Measurements from ENCODE around the gene NXT1.

Gene NXT1

GRCh38 chr20:23391707-23392310 lies 41.2 kb downstream of the NXT1 start:
- DNase-seq (ENCODE audit: low spot score): no peak
- in situ Hi-C loops (cut with MboI; ENCODE audit: low sequenced_read_pairs, unreplicated experiment): no loop called here
- no peak for TF ChIP-seq CTCF (IDR thresholded peaks at IDR 0.05; ENCODE audit: borderline replicate concordance, control extremely low read depth, extremely low read depth, insufficient read depth, missing control alignments)

- no peak for TF ChIP-seq CTCF (IDR thresholded peaks at IDR 0.05; ENCODE audit: borderline replicate concordance, control extremely low read depth, extremely low read depth, insufficient read depth, missing control alignments)
- no peak for DNase-seq (ENCODE audit: low spot score)
- in situ Hi-C loops (cut with MboI; ENCODE audit: low sequenced_read_pairs, unreplicated experiment): no loop called here
Observed at GRCh38 chr20:23393996-23394775, 43.6 kb downstream of the NXT1 start.

- no peak for TF ChIP-seq CTCF (IDR thresholded peaks at IDR 0.05; ENCODE audit: borderline replicate concordance, control extremely low read depth, extremely low read depth, insufficient read depth, missing control alignments)
- in situ Hi-C loops (cut with MboI; ENCODE audit: low sequenced_read_pairs, unreplicated experiment): no loop called here
- DNase-seq (ENCODE audit: low spot score): no peak
Observed at GRCh38 chr20:23396950-23397627, 46.5 kb downstream of the NXT1 start.

- no peak for DNase-seq (ENCODE audit: low spot score)
- in situ Hi-C loops (cut with MboI; ENCODE audit: low sequenced_read_pairs, unreplicated experiment): no loop called here
Observed at GRCh38 chr20:23397961-23398360, 47.4 kb downstream of the NXT1 start.

GRCh38 chr20:23399568-23400241 lies 49.1 kb downstream of the NXT1 start:
- no peak for DNase-seq (ENCODE audit: low spot score)
- in situ Hi-C loops (cut with MboI; ENCODE audit: low sequenced_read_pairs, unreplicated experiment): no loop called here
- no peak for TF ChIP-seq CTCF (IDR thresholded peaks at IDR 0.05; ENCODE audit: borderline replicate concordance, control extremely low read depth, extremely low read depth, insufficient read depth, missing control alignments)

More at GRCh38 chr20:23397961-23398360, 47.4 kb downstream of the NXT1 start:
- TF ChIP-seq CTCF (IDR thresholded peaks at IDR 0.05; ENCODE audit: borderline replicate concordance, control extremely low read depth, extremely low read depth, insufficient read depth, missing control alignments): no peak

GRCh38 chr20:23401051-23401450 lies 50.5 kb downstream of the NXT1 start:
- no peak for TF ChIP-seq CTCF (IDR thresholded peaks at IDR 0.05; ENCODE audit: borderline replicate concordance, control extremely low read depth, extremely low read depth, insufficient read depth, missing control alignments)
- DNase-seq (ENCODE audit: low spot score): no peak
- in situ Hi-C loops (cut with MboI; ENCODE audit: low sequenced_read_pairs, unreplicated experiment): no loop called here
